GM12878 (cell line): ENCODE results near the gene MATN4.
A peak's percentile ranks its signal among the peaks of the same experiment; 100 is the strongest.

Experiments used
- CEBPB ChIP-seq, 2 experiments: fragments of 150-350 bp in 1 of 2; IDR thresholded peaks; 2 replicates each; pipeline ENCODE4 v1.6.1; 2012 to 2014; ENCODE audit warnings: low read depth in 2 of 2, low read length in 2 of 2, borderline replicate concordance in 1 of 2, inconsistent platforms in 1 of 2
- EP300 ChIP-seq, 2 experiments: fragments of 150-350 bp in 1 of 2; IDR thresholded peaks; 2 replicates each; pipeline ENCODE4 v1.6.1; 2011 to 2012; ENCODE audit warnings: low read depth in 2 of 2, low read length in 2 of 2, borderline replicate concordance in 1 of 2, improper control_type of control experiment in 1 of 2, inconsistent platforms in 1 of 2; ENCODE audit not compliant: control insufficient read depth in 1 of 2
- EZH2 ChIP-seq: IDR thresholded peaks from 2 replicates; pipeline ENCODE4 v1.6.1; 2012; ENCODE audit warnings: low read depth, mild to moderate bottlenecking, control low read depth, inconsistent platforms, low read length, borderline replicate concordance; ENCODE audit not compliant: control insufficient read depth
- MTA3 ChIP-seq: IDR thresholded peaks from 2 replicates; pipeline ENCODE4 v1.6.1; 2012; ENCODE audit warnings: low read length, inconsistent platforms, borderline replicate concordance
- NR2C2 ChIP-seq: IDR thresholded peaks from 2 replicates; pipeline ENCODE4 v1.6.1; 2011; ENCODE audit warnings: borderline replicate concordance, low read depth; ENCODE audit not compliant: control insufficient read depth, insufficient read length
- PBX3 ChIP-seq: IDR thresholded peaks from 2 replicates; pipeline ENCODE4 v1.6.1; 2011; ENCODE audit warnings: mild to moderate bottlenecking, low read depth, low read length, moderate library complexity; ENCODE audit not compliant: insufficient replicate concordance
- POLR2A ChIP-seq: IDR thresholded peaks from 2 replicates; pipeline ENCODE4 v1.6.1; 2011; ENCODE audit warnings: low read depth, mild to moderate bottlenecking, low read length
- POLR2AphosphoS5 ChIP-seq: IDR thresholded peaks from 2 replicates; pipeline ENCODE4 v1.6.1; 2011; ENCODE audit warnings: mild to moderate bottlenecking, low read length, inconsistent platforms
- RBBP5 ChIP-seq: fragments of 200-600 bp; sonication (generic); conservative IDR thresholded peaks from 2 replicates; pipeline ENCODE4 v1.6.1; 2016
- SMC3 ChIP-seq: IDR thresholded peaks from 2 replicates; pipeline ENCODE4 v1.6.1; 2011; ENCODE audit warnings: low read length, improper control_type of control experiment, borderline replicate concordance
- YY1 ChIP-seq: IDR thresholded peaks from 2 replicates; pipeline ENCODE4 v1.6.1; 2011; ENCODE audit warnings: low read depth, mild to moderate bottlenecking, low read length
- TF ChIP-seq, protein P1 (sequence below), 3 experiments: IDR thresholded peaks in 2 of 3; conservative IDR thresholded peaks in 1 of 3; 2 replicates each; pipeline ENCODE4 v1.5.1; 2011; ENCODE audit warnings: low read depth in 3 of 3, low read length in 3 of 3, mild to moderate bottlenecking in 3 of 3, control low read depth in 2 of 3, moderate library complexity in 2 of 3, inconsistent platforms in 1 of 3, mixed read lengths in 1 of 3; ENCODE audit not compliant: control insufficient read depth in 2 of 3, insufficient read depth in 1 of 3; ENCODE audit errors: extremely low read depth in 1 of 3
- TF ChIP-seq, protein P2 (sequence below): fragments of 450-650 bp; IDR thresholded peaks from 2 replicates; pipeline ENCODE4 v1.6.1; 2014; ENCODE audit warnings: mild to moderate bottlenecking

GRCh38 chr20:45311589-45312211 is 3.6 kb upstream of the MATN4 start:
- no peak for TF ChIP-seq CEBPB (IDR thresholded peaks at IDR 0.05; ENCODE audit: borderline replicate concordance in 1 of 2, low read depth in 2 of 2, low read length in 2 of 2)
- peak; percentile 37; the same call in 1 of the 2 replicates for TF ChIP-seq YY1
- no peak for TF ChIP-seq PBX3
- no peak for TF ChIP-seq POLR2AphosphoS5
- TF ChIP-seq, protein P1, sequence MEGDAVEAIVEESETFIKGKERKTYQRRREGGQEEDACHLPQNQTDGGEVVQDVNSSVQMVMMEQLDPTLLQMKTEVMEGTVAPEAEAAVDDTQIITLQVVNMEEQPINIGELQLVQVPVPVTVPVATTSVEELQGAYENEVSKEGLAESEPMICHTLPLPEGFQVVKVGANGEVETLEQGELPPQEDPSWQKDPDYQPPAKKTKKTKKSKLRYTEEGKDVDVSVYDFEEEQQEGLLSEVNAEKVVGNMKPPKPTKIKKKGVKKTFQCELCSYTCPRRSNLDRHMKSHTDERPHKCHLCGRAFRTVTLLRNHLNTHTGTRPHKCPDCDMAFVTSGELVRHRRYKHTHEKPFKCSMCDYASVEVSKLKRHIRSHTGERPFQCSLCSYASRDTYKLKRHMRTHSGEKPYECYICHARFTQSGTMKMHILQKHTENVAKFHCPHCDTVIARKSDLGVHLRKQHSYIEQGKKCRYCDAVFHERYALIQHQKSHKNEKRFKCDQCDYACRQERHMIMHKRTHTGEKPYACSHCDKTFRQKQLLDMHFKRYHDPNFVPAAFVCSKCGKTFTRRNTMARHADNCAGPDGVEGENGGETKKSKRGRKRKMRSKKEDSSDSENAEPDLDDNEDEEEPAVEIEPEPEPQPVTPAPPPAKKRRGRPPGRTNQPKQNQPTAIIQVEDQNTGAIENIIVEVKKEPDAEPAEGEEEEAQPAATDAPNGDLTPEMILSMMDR (IDR thresholded peaks at IDR 0.05 in 2 of 3, conservative IDR thresholded peaks at IDR 0.05 in 1 of 3; ENCODE audit: control insufficient read depth in 2 of 3, extremely low read depth in 1 of 3, insufficient read depth in 1 of 3, low read depth in 3 of 3, low read length in 3 of 3), result peak; percentile 78 to 85 (median 84)
- TF ChIP-seq EZH2, result no peak
- TF ChIP-seq RBBP5, result no peak
- peak; percentile 45; the same call in 1 of the 2 replicates for TF ChIP-seq SMC3
- TF ChIP-seq EP300 (IDR thresholded peaks at IDR 0.05; ENCODE audit: borderline replicate concordance in 1 of 2, control insufficient read depth in 1 of 2, low read depth in 2 of 2, low read length in 2 of 2), result no peak
- no peak for TF ChIP-seq POLR2A
- TF ChIP-seq MTA3, result no peak
- no peak for TF ChIP-seq NR2C2
- TF ChIP-seq, protein P2, sequence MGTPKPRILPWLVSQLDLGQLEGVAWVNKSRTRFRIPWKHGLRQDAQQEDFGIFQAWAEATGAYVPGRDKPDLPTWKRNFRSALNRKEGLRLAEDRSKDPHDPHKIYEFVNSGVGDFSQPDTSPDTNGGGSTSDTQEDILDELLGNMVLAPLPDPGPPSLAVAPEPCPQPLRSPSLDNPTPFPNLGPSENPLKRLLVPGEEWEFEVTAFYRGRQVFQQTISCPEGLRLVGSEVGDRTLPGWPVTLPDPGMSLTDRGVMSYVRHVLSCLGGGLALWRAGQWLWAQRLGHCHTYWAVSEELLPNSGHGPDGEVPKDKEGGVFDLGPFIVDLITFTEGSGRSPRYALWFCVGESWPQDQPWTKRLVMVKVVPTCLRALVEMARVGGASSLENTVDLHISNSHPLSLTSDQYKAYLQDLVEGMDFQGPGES, result no peak
